Liver (tissue), 9 donors: ENCODE measurements around the gene COPS9. TPM values are rescaled to one million over a fixed set of nuclear protein-coding genes. Genes with fewer than 3 reads are reported as not detected.

Experiments used
- DNase-seq: peaks from one replicate; pipeline ENCODE4 v3.0.0-alpha.2; 2017; ENCODE audit warnings: low spot score
- H3K27ac ChIP-seq, 2 donors: one replicate each; pipeline ENCODE4 v1.7.0; 2013; ENCODE audit warnings: inconsistent platforms in 2 of 2, low read length in 2 of 2, control low read depth in 1 of 2, low read depth in 1 of 2, mild to moderate bottlenecking in 1 of 2
- H3K27me3 ChIP-seq, 4 donors: one replicate each; pipeline versions ENCODE4 v1.6.1 to v1.7.0; 2013; ENCODE audit warnings: low read length in 3 of 4, inconsistent platforms in 1 of 4, mild to moderate bottlenecking in 1 of 4, moderate library complexity in 1 of 4; ENCODE audit not compliant: control insufficient read depth in 4 of 4, insufficient read depth in 4 of 4
- H3K36me3 ChIP-seq, 4 donors: one replicate each; pipeline versions ENCODE4 v1.6.1 to v1.7.0; 2013; ENCODE audit warnings: low read length in 3 of 4, mild to moderate bottlenecking in 3 of 4, low read depth in 1 of 4, moderate library complexity in 1 of 4; ENCODE audit not compliant: control insufficient read depth in 4 of 4, insufficient read depth in 3 of 4
- H3K4me1 ChIP-seq, 4 donors: one replicate each; pipeline versions ENCODE4 v1.6.1 to v1.7.0; 2013; ENCODE audit warnings: low read length in 3 of 4, mild to moderate bottlenecking in 3 of 4, moderate library complexity in 1 of 4; ENCODE audit not compliant: control insufficient read depth in 4 of 4, insufficient read depth in 4 of 4
- H3K4me3 ChIP-seq, 3 donors: one replicate each; pipeline versions ENCODE4 v1.6.1 to v1.7.0; 2013; ENCODE audit warnings: low read length in 3 of 3, control low read depth in 1 of 3, low read depth in 1 of 3, mild to moderate bottlenecking in 1 of 3
- H3K9ac ChIP-seq, 2 donors: one replicate each; pipeline ENCODE4 v1.7.0; 2013; ENCODE audit warnings: low read length in 2 of 2, mild to moderate bottlenecking in 2 of 2, moderate library complexity in 2 of 2, control low read depth in 1 of 2, low read depth in 1 of 2
- H3K9me3 ChIP-seq, 4 donors: one replicate each; pipeline versions ENCODE4 v1.6.1 to v1.7.0; 2013; ENCODE audit warnings: low read length in 3 of 4; ENCODE audit not compliant: control insufficient read depth in 4 of 4
- ATF3 ChIP-seq: IDR thresholded peaks from 2 replicates; pipeline ENCODE4 v1.6.1; 2016; ENCODE audit warnings: antibody characterized with exemption
- CTCF ChIP-seq: fragments of 150-350 bp; IDR thresholded peaks from 2 replicates; pipeline ENCODE4 v1.5.1; 2017; ENCODE audit warnings: improper control_type of control experiment, low read depth, low read length; ENCODE audit not compliant: missing input control
- EGR1 ChIP-seq, 2 donors: IDR thresholded peaks; 2 replicates each; pipeline ENCODE4 v1.6.1; 2016 to 2018; ENCODE audit warnings: antibody characterized with exemption in 2 of 2, low read depth in 2 of 2
- FOXA1 ChIP-seq: IDR thresholded peaks from 2 replicates; pipeline ENCODE4 v1.6.1; 2016; ENCODE audit warnings: antibody characterized with exemption
- FOXA2 ChIP-seq: IDR thresholded peaks from 2 replicates; pipeline ENCODE4 v1.6.1; 2016; ENCODE audit warnings: antibody characterized with exemption
- GABPA ChIP-seq, 2 donors: IDR thresholded peaks in 1 of 2; conservative IDR thresholded peaks in 1 of 2; 2 replicates each; pipeline ENCODE4 v1.6.1; 2016; ENCODE audit warnings: antibody characterized with exemption in 2 of 2, mild to moderate bottlenecking in 1 of 2, moderate library complexity in 1 of 2
- HNF4A ChIP-seq, 2 donors: conservative IDR thresholded peaks; 2 replicates each; pipeline ENCODE4 v1.6.1; 2016; ENCODE audit warnings: antibody characterized with exemption in 2 of 2, mild to moderate bottlenecking in 2 of 2
- HNF4G ChIP-seq: IDR thresholded peaks from 2 replicates; pipeline ENCODE4 v1.6.1; 2016; ENCODE audit warnings: antibody characterized with exemption
- JUND ChIP-seq, 2 donors: IDR thresholded peaks; 2 replicates each; pipeline ENCODE4 v1.6.1; 2016; ENCODE audit warnings: antibody characterized with exemption in 2 of 2
- MAX ChIP-seq: IDR thresholded peaks from 2 replicates; pipeline ENCODE4 v1.6.1; 2016; ENCODE audit warnings: antibody characterized with exemption
- NR2F2 ChIP-seq: IDR thresholded peaks from 2 replicates; pipeline ENCODE4 v1.6.1; 2016; ENCODE audit warnings: antibody characterized with exemption
- RAD21 ChIP-seq, 2 donors: IDR thresholded peaks; 2 replicates each; pipeline ENCODE4 v1.6.1; 2016; ENCODE audit warnings: antibody characterized with exemption in 2 of 2, mild to moderate bottlenecking in 2 of 2
- RXRA ChIP-seq, 2 donors: IDR thresholded peaks; 2 replicates each; pipeline ENCODE4 v1.6.1; 2017 to 2018; ENCODE audit warnings: antibody characterized with exemption in 2 of 2, mild to moderate bottlenecking in 1 of 2
- SP1 ChIP-seq: IDR thresholded peaks from 2 replicates; pipeline ENCODE4 v1.6.1; 2018; ENCODE audit warnings: antibody characterized with exemption, mild to moderate bottlenecking
- TAF1 ChIP-seq: conservative IDR thresholded peaks from 2 replicates; pipeline ENCODE4 v1.6.1; 2016; ENCODE audit warnings: antibody characterized with exemption, mild to moderate bottlenecking
- YY1 ChIP-seq: IDR thresholded peaks from 2 replicates; pipeline ENCODE4 v1.6.1; 2016; ENCODE audit warnings: antibody characterized with exemption, mild to moderate bottlenecking
- WGBS: extraction: QIAGEN DNeasy Blood & Tissue Kit; methylation state at CpG from one replicate; pipeline ENCODE4 v1.1.7; 2013; 5-methylcytosine and 5-hydroxymethylcytosine counted together
- polyA plus RNA-seq, 2 donors: library from polyadenylated mRNA; stranded (reverse) in 1 of 2; unstranded in 1 of 2; fragments of 200-250 nt in 1 of 2; fragments of >200 nt in 1 of 2; fragmentation: Nextera tagmentation in 1 of 2; extraction: Ambion mirVana in 1 of 2; gene quantifications; one replicate each; pipeline versions ENCODE4 v1.2.1 to v1.2.3, GENCODE V29; 2013 to 2015
- total RNA-seq, 2 donors: library from RNA; depleted of rRNA; stranded (reverse); fragments of >200 nt; gene quantifications; one replicate each; pipeline ENCODE4 v1.2.3, GENCODE V29; 2014
- TF ChIP-seq, protein P1 (sequence below): IDR thresholded peaks from 2 replicates; pipeline ENCODE4 v1.6.1; 2016; ENCODE audit warnings: antibody characterized with exemption
- TF ChIP-seq, protein P2 (sequence below): IDR thresholded peaks from 2 replicates; pipeline ENCODE4 v1.6.1; 2016; ENCODE audit warnings: antibody characterized with exemption, mild to moderate bottlenecking
- donor health status: healthy.
- donor health status: healthy.
- donor health status: healthy.
- donor health status: healthy.
- donor health status: healthy.

The COPS9 gene
- total and polyA plus RNA-seq, 4 donors: 12.9 to 138 (median 79.6) TPM

GRCh38 chr2:240131941-240132650 lies 4.0 kb downstream of the COPS9 start:
- peaks cover 9 to 22% (median 17%) of the 10 kb centered on the region in 4 donors for H3K4me1 ChIP-seq
- no peak for TF ChIP-seq CTCF
- TF ChIP-seq MAX: no peak
- TF ChIP-seq, protein P1, sequence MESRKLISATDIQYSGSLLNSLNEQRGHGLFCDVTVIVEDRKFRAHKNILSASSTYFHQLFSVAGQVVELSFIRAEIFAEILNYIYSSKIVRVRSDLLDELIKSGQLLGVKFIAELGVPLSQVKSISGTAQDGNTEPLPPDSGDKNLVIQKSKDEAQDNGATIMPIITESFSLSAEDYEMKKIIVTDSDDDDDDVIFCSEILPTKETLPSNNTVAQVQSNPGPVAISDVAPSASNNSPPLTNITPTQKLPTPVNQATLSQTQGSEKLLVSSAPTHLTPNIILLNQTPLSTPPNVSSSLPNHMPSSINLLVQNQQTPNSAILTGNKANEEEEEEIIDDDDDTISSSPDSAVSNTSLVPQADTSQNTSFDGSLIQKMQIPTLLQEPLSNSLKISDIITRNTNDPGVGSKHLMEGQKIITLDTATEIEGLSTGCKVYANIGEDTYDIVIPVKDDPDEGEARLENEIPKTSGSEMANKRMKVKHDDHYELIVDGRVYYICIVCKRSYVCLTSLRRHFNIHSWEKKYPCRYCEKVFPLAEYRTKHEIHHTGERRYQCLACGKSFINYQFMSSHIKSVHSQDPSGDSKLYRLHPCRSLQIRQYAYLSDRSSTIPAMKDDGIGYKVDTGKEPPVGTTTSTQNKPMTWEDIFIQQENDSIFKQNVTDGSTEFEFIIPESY: no peak
- TF ChIP-seq RAD21 (IDR thresholded peaks at IDR 0.05): no peak
- TF ChIP-seq FOXA2: no peak
- no peak for TF ChIP-seq TAF1
- TF ChIP-seq JUND (IDR thresholded peaks at IDR 0.05): no peak
- H3K36me3 ChIP-seq: peaks cover 8 to 60% (median 33%) of the 10 kb centered on the region in 4 donors
- H3K27ac ChIP-seq: no peak overlapping the region
- H3K9ac ChIP-seq: no peak overlapping the region
- H3K27me3 ChIP-seq: no peaks in the 10 kb centered on the region
- no peaks in the 10 kb centered on the region for H3K9me3 ChIP-seq
- DNase-seq: no peak
- no peak overlapping the region for H3K4me3 ChIP-seq
- 97% methylated on average over 22 of the region's 22 CpGs for WGBS

- TF ChIP-seq HNF4A (conservative IDR thresholded peaks at IDR 0.05): no peak
- TF ChIP-seq RXRA (IDR thresholded peaks at IDR 0.05): no peak
- no peak for TF ChIP-seq YY1
- no peak for TF ChIP-seq JUND (IDR thresholded peaks at IDR 0.05)
- TF ChIP-seq FOXA1: no peak
- no peak for TF ChIP-seq CTCF
- TF ChIP-seq TAF1: no peak
- no peak for TF ChIP-seq EGR1 (IDR thresholded peaks at IDR 0.05; ENCODE audit: low read depth in 2 of 2)
- TF ChIP-seq, protein P2, sequence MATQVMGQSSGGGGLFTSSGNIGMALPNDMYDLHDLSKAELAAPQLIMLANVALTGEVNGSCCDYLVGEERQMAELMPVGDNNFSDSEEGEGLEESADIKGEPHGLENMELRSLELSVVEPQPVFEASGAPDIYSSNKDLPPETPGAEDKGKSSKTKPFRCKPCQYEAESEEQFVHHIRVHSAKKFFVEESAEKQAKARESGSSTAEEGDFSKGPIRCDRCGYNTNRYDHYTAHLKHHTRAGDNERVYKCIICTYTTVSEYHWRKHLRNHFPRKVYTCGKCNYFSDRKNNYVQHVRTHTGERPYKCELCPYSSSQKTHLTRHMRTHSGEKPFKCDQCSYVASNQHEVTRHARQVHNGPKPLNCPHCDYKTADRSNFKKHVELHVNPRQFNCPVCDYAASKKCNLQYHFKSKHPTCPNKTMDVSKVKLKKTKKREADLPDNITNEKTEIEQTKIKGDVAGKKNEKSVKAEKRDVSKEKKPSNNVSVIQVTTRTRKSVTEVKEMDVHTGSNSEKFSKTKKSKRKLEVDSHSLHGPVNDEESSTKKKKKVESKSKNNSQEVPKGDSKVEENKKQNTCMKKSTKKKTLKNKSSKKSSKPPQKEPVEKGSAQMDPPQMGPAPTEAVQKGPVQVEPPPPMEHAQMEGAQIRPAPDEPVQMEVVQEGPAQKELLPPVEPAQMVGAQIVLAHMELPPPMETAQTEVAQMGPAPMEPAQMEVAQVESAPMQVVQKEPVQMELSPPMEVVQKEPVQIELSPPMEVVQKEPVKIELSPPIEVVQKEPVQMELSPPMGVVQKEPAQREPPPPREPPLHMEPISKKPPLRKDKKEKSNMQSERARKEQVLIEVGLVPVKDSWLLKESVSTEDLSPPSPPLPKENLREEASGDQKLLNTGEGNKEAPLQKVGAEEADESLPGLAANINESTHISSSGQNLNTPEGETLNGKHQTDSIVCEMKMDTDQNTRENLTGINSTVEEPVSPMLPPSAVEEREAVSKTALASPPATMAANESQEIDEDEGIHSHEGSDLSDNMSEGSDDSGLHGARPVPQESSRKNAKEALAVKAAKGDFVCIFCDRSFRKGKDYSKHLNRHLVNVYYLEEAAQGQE: no peak
- no peak for TF ChIP-seq SP1
- no peak for TF ChIP-seq NR2F2
- no peak for TF ChIP-seq FOXA2
- no peak for TF ChIP-seq ATF3
- no peak for TF ChIP-seq RAD21 (IDR thresholded peaks at IDR 0.05)
- TF ChIP-seq HNF4G: no peak
- no peak for TF ChIP-seq GABPA (IDR thresholded peaks at IDR 0.05 in 1 of 2, conservative IDR thresholded peaks at IDR 0.05 in 1 of 2)
- TF ChIP-seq, protein P1: no peak
- TF ChIP-seq MAX: no peak
Observed at GRCh38 chr2:240131296-240131695, 4.8 kb downstream of the COPS9 start.

More at GRCh38 chr2:240131296-240131695, 4.8 kb downstream of the COPS9 start:
- Histone ChIP-seq H3K27ac (no peak overlapping the region), H3K27me3 (no peaks in the 10 kb centered on the region), H3K36me3 (peaks cover 8 to 65% (median 33%) of the 10 kb centered on the region in 4 donors), H3K4me1 (peaks cover 9 to 16% (median 14%) of the 10 kb centered on the region in 4 donors), H3K9me3 (no peaks in the 10 kb centered on the region), H3K4me3 (no peak overlapping the region), H3K9ac (no peak overlapping the region)
- DNase-seq: no peak
- 95% methylated on average over 16 of the region's 16 CpGs for WGBS
